Posterior vena cava (tissue), 2 donors: Measurements from ENCODE around the gene DHRS4L2. TPM values are rescaled to one million over a fixed set of nuclear protein-coding genes. Genes with fewer than 3 reads are reported as not detected.
"Not testable (repeated sequence)": the region's sequence is repeated elsewhere in the genome, so short reads cannot be mapped to it uniquely, and the experiment has no call there.

Source experiments
- DNase-seq: peaks from one replicate; pipeline ENCODE4 v3.0.0-alpha.2; 2020; ENCODE audit warnings: low spot score
- intact Hi-C, 2 donors: fragments of 100-400 bp; cut with DNase I; formaldehyde crosslinking; loops; one replicate each; pipeline versions ENCODE4 v1.14.1 to v1.14.2; 2022 to 2023
- long read RNA-seq, 2 donors: library from polyadenylated mRNA; unstranded; transcript quantifications; one replicate each; pipeline ENCODE4 v2.0.0, GENCODE V29; 2020 to 2021
- total RNA-seq, 2 donors: library from RNA; stranded (reverse); fragmentation: NEBNext Ultra II Directional; extraction: Animal tissue kit (Norgen Biotek cat#: 25700); gene quantifications; one replicate each; pipeline ENCODE4 v1.2.1, GENCODE V29; 2021
- donor health status: DM: yes; HTN: yes; CAD: no.
- donor health status: DM: yes; HTN: yes; CAD: no.

The DHRS4L2 gene
- 10 to 100 TPM; 15.1 to 16.9 TPM for total RNA-seq
- long read RNA-seq, donor 1, partial matches to known transcripts = 0 of 2 reads
- long read RNA-seq, donor 1, other reads (novel, unspliced or antisense) = 1 of 2 reads
- long read RNA-seq, donor 2, transcript DHRS4L2-202 (5 exons, 1,117 nt) = major isoform, 5 of 15 reads
- long read RNA-seq, donor 2, partial matches to known transcripts = 1 of 15 reads
- long read RNA-seq, donor 2, other reads (novel, unspliced or antisense) = 9 of 15 reads

DNA sequence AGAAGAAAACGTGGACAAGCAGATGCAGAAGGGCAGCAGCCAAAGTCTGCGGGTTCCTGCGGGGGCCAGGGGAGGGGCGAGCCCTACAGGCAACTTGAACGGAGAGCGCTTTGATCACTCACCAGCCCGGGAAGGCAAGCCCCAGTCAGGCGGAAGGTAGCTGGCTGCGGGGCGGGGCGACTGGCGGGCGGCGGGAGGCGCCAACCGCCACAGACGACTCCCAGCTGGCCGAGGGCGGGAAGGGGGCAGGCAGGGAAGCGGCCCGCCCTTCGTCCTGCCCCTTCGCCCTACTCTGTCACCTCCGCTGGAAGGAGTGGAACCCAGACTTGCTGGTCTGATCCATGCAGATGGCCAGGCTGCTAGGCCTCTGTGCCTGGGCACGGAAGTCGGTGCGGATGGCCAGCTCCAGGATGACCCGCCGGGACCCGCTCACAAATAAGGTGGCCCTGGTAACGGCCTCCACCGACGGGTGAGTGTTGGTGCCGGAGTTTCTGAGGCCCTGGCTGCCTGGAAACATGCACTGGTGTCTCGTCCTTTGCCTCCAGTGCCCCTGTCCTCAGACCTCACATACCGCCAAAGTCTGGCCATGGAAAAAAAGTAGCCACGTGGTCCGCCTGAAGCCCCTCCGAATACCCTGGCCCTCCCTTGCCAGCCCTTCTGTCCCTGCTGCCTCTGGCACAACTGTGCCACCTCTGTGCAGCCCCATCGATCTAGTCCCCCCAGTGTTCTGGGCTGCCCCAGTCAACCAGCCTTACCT, at the start of gene DHRS4L2:
DHRS4L2 (plus strand) TSS at position 323 of the 757 bp plus-strand sequence; CDS start at position 342, 19 bp downstream.
- intact Hi-C loops = not testable (repeated sequence)
- DNase-seq = peak; percentile 94

DNA sequence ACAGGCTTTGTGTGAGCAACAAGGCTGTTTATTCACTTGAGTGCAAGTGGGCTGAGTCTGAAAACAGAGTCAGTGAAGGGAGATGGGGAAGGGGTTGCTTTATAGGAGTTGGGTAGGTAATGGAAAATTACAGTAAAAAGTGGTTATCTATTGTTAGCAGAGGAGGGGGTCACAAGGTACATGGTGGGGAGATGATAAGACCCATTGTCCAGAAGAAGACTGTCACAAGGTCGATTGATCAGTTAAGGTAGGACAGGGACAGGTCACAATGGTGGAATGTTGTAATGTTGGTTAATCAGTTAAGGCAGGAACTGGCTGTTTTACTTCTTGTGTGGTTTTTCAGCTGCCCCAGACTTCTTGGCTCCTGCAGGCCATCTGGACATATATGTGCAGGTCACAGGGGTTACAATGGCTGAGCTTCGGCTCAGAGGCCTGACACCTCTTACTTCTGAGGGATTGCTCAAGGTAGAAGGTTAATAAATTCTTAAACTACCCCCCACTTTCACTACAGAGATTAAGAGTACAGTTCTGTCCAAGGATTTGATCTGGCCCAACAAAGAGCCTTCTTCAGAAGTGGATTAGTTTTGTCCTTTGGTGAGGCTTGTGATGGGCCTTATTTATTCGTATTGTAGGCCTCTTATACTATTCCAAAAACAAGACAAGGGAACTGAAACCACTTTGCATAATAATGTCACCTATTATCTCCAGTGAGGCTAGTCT, 49.0 kb upstream of the DHRS4L2 start:
- intact Hi-C loops = no loop called here

DNA sequence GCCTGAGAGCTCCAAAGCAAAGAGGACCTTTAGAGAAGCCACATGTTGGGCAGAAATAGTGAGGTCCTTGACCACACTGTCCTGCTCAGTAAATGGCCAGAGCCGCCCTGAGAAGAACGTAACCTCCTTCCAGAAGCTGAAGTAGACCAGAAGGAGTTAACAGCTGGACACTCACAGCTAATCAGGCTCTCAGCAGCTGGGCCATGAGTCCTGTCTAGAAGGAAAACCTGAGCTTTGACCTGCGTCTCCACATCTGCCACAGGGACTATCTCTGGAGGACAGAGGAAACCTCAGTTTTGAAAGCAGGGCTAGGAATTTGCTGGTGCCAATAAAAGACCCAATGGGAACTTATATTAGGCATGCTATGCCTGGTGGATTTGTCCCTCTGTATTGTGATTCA, 47.5 kb upstream of the DHRS4L2 start:
- intact Hi-C loops = no loop called here
- DNase-seq = no peak

More for the DNA sequence above, 49.0 kb upstream of the DHRS4L2 start:
- no peak for DNase-seq

DNA sequence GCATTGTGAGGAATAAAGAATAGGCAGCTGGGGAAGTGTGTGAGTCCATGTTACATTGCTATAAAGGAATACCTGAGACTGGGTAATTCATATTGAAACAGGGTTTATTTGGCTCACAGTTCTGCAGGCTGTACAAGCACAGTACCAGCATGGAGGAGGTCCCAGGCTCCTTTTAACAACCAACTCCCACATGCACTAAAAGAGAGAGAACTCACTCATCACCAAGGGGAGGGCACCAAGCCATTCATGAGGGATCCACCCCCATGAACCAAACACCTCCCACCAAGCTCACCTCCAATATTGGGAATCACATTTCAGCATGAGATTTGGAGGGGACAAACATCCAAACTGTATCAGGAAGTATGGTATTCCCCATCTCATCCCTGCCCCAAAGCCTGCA, 47.1 kb upstream of the DHRS4L2 start:
- intact Hi-C loops = no loop called here
- DNase-seq = no peak

DNA sequence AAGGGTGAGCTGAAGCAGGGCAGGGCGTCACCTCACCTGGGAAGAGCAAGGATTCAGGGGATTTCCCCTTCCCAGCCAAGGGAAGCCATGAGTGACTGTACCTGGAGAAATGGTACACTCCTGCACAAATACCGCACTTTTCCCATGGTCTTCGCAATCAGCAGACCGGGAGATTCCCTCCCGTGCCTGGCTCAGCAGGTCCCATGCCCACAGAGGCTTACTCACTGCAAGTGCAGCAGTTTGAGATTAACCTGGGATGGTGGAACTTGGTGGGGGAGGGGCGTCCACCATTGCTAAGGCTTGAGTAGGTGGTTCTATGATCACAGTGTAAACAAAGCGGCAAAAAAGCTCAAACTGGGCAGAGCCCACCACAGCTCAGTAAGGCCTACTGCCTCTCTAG, 46.1 kb upstream of the DHRS4L2 start:
- DNase-seq = no peak
- intact Hi-C loops = no loop called here

DNA sequence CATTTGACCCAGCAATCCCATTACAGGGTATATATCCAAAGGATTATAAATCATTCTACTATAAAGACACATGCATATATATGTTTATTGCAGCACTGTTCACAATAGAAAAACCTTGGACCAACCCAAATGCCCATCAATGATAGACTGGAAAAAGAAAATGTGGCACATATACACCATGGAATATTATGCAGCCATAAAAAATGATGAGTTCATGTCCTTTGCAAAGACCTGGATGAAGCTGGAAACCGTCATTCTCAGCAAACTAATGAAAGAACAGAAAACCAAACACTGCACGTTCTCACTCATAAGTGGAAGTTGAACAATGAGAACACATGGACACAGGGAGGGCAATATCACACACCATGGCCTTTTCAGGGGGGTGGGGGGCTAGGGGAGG, 39.7 kb upstream of the DHRS4L2 start:
- intact Hi-C loops, DNase-seq: not testable (repeated sequence)

DNA sequence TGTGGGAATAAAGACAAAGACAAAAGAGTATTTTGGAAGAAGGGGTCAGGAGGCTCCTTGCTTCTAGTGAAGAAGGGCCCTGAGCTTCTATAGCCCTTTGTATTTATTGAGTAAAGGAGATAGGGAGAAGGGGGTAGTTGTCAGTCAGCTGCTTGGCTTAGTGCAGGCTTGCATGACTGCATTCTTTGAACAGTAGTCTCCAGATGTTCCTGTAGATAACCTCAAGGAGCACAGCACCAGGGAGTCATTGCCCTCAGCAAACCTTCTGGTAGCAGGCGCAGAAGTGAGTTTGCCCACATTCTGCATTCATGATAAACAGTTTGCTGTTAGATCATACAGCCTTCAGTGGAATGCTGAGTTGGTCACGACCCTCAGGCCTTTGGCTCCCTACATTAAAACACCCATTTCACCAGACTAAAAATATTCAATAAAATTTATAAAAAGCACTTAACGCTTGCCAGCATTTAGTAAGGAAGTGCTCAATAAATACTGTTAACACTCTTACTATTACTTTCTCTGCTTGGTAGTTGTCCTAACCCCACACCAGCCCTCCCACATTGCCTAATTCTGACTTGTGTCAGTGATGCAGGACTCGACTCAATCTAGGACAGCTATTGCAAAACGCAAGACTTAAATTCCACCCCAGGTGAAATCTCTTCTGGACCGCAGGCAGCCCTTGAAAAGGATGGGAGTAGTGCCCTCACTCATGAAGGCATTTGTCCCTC, 38.2 kb upstream of the DHRS4L2 start:
- intact Hi-C loops = no loop called here
- DNase-seq = no peak

DNA sequence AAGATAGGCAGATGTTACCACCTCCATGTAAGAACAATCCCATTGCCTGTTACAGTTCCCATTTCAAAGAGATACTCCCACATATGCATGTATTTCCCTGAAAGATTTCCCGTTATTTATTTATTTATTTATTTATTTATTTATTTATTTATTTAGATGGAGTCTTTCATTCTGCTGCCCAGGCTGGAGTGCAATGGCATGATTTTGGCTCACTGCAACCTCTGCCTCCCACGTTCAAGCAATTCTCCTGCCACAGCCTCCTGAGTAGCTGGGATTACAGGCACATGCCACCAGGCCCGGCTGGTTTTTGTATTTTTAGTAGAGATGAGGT, 37.6 kb upstream of the DHRS4L2 start:
- intact Hi-C loops = not testable (repeated sequence)

DNA sequence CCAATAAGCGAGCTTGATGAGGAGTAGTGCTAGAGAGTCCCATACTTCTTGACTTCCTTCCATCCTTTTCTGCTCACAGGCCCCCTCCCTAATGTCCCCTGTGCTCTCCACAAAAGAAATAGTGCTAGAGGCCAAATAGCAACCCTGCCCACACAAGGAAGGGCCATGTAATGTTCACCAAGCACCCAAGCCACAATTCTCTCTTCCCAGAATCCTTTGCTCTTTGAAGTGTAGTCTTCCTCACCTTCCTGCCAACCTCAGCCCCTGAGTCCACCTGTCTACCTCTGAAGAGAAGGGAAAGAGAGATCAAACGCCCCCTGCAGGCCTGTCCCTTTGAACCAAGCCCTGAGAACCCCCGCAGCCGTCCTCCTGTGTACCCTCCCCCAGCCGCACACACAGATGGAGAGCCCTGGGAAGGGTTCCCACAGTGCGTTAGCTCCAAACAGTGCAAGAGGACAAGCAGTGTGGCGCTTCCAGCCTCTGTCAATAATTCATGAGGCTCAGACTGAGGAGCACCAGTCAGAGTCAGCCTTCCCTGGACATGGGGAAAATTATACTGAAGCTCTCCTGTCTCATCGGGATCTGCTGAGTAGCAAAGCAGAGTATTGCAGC, 37.0 kb upstream of the DHRS4L2 start:
- intact Hi-C loops = no loop called here

More for the DNA sequence above, 37.6 kb upstream of the DHRS4L2 start:
- DNase-seq = not testable (repeated sequence)

DNA sequence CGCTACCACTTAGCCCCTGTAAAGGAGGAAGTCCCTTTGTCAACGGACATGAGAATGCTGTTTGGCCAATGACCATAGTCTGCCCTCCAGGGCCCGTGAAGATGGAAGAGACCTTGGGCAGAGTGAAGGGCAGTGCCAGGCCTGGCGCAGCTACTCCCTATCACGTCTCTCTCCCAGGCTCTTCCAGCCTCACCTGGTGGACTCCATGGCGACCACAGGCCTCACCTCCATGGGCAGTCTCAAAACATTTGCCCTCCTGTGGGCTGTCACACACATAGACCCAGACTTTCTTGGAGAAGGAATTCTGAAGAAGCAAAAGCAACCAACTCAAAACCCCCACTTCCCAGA, 35.6 kb upstream of the DHRS4L2 start:
- DNase-seq, intact Hi-C loops: not testable (repeated sequence)

More for the DNA sequence above, 37.0 kb upstream of the DHRS4L2 start:
- no peak for DNase-seq

DNA sequence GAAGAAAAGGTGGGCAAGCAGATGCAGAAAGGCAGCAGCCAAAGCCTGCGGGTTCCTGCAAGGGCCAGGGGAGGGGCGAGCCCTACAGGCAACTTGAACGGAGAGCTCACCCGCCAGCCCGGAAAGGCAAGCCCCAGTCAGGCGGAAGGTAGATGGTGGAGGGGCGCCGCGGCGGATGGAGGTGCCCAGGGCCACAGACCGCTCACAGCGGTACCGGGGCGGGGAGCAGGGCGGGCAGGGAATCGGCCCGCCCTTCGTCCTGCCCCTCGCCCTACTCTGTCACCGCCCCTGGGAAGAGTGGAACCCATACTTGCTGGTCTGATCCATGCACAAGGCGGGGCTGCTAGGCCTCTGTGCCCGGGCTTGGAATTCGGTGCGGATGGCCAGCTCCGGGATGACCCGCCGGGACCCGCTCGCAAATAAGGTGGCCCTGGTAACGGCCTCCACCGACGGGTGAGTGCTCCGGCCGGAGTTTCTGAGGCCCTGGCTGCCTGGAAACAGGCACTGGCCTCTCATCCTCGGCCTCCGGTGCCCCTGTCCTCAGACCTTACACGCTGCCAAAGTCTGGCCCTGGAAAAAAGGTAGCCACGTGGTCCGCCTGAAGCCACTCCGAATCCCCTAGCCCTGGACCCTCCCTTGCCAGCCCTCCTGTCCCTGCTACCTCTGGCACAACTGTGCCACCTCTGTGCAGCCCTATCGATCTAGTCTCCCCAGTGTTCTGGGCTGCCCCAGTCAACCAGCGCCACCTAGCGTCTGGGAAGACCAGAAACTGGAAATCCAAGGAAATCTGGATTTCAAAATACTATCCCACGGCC, 35.1 kb upstream of the DHRS4L2 start, which contains the start of gene DHRS4:
DHRS4 (plus strand) TSS at position 307 of the 815 bp plus-strand sequence; CDS start at position 326, 19 bp downstream.
- peak; percentile 93 for DNase-seq
- intact Hi-C loops = no loop called here

DNA sequence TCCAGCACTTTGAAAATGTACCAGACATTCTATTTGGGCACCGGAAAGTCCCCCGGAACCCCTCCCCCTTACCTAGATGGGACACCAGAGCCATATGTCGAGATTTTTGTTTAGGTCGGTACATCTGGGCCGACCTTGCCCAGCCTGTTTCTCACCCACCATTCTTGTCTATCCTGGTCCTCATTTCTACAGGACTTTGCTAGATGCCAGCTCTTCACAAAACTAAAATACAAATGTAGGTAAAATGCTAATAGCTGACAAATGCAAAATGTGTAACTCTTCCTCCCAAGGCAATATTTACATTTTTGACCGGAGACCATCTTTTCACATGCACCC, 34.5 kb upstream of the DHRS4L2 start:
- intact Hi-C loops, DNase-seq: not testable (repeated sequence)

DNA sequence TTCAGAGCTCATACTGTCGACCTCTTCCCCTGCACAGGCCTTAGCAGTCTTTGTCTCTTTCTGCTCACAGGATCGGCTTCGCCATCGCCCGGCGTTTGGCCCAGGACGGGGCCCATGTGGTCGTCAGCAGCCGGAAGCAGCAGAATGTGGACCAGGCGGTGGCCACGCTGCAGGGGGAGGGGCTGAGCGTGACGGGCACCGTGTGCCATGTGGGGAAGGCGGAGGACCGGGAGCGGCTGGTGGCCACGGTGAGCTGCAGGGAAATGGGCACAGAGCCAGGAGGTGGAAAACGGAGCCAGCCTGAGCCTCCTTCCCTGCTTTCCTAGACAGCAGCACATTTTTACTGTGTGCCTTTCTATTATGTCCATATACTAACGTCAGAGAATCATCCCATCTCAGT, 33.8 kb upstream of the DHRS4L2 start:
- DNase-seq, intact Hi-C loops: not testable (repeated sequence)

DNA sequence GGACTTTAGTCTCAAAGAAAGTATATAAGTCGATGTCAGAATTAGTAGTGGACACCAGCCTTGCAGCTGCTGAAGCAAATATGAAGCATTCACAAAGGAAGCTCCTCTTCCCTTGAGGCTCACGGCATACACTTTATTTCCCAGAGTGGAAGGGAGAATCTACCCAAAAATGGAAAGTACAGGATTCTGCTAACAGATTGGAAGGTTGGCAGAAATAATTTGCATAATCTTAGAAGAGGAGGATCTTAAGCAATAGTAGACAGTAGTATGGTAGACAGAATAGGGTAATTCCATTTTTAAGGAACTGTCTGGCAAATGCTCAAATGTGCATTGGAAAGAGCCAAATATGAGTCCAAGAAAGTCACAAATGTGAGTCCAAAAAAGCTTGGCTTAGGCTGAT, 32.9 kb upstream of the DHRS4L2 start:
- DNase-seq, intact Hi-C loops: not testable (repeated sequence)

DNA sequence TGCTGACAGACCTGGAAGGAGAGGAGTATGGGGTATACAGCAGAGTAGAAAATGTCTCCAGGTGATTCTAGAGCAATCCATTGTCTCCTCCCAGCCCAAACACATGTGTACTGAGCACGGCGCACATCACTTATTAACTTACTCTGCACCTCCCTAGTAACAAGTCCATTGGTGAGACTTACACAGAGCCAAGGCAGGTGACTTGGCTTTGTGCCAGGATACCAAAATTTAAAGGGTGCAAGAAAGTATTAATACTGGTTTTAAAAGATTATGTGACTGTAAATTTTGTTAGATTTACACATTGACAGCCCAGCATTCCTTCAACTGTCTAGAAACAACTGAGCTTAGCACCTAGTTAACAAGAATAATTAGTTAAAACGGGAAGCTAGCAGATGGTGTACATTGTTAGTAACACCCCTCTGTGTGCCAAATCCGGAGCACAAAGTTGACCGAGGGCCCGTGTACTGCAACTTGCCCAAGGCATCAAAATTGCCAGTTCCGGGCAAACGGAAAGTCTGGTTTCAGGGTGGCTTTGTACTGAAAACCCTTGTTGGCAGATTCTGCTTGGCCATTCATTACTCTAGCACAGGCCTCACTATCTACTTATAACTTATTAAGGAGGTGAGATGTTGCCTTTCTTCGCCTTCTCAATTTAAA, 30.7 kb upstream of the DHRS4L2 start:
- intact Hi-C loops, DNase-seq: not testable (repeated sequence)

DNA sequence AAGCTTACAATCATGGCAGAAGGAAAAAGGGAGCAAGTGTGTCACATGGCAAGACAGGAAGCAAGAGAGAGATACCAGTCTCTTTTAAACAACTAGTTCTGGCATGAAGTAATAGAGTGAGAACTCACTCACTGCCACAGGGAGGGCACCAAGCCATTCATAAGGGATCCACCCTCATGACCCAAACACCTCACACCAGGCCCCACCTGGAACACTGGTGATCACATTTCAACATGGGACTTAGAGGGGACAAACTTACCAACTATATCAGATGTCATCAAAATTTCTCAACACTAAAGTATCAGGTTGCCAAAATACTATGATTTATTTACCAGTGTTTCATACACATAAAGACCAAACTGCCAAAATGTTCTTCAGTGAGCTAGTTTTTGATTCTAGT, 27.8 kb upstream of the DHRS4L2 start:
- DNase-seq, intact Hi-C loops: not testable (repeated sequence)

DNA sequence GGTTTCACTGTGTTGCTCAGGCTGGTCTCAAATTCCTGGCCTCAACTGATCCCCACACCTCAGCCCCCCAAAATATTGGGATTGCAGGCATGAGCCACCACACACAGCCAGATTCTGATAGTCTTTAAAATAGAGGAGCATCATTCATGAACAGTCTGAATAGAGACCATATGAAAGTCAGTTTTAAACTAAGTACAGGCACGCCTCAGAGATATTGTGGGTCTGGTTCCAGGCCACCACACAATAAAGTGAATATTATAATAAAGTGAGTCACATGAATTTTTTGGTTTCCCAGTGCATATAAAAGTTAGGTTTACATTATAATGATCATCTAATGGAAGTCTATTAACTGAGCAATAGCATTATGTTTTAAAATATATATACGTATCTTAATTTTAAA, 27.0 kb upstream of the DHRS4L2 start:
- intact Hi-C loops, DNase-seq: not testable (repeated sequence)

DNA sequence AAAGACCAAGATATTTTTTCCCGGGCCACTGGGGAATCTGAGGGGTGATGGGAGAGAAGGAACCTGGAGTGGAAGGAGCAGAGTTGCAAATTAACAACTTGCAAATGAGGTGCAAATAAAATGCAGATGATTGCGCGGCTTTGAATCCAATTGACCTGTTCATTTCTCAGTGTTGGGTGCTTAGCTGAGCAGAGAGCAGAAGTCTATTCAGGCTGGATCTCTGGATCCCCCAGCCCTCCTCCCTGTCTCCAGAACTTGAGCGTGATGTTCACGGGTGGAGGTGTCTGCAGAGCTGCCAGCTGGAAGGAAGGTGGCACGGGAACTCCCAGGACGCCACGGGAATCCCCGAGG, 19.6 kb upstream of the DHRS4L2 start:
- intact Hi-C loops, DNase-seq: not testable (repeated sequence)
